ENCODE results near the gene HDGFL2. TPM values are rescaled to one million over a fixed set of nuclear protein-coding genes. Genes with fewer than 3 reads are reported as not detected.

Gene HDGFL2
- total and polyA plus RNA-seq, 10 donors, result 23.2 to 136 (median 28.3) TPM

DNA sequence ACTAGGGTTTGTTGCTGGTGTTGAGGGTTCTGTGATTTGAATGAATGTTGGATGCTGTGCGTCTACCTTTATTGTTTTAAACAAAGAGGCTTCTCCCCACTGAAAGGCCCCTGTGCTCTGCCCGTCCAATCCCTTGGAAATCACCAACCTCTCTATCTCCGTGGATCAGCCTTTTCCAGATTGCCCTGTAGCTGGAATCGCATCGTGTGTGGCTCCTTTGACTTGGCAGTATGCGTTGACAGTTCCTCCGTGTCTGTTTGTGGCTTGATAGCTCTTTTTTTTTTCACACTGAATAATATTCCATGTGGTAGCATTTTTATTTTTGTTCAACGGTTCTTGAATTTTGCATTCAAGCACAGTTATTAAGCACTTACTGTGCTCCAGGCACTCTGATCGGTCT lies 37.7 kb upstream of the HDGFL2 start:
- no peak for DNase-seq
- peaks cover 2 to 34% (median 24%) of the 10 kb centered on the region in 6 donors for H3K4me1 ChIP-seq
- TF ChIP-seq, protein P1, sequence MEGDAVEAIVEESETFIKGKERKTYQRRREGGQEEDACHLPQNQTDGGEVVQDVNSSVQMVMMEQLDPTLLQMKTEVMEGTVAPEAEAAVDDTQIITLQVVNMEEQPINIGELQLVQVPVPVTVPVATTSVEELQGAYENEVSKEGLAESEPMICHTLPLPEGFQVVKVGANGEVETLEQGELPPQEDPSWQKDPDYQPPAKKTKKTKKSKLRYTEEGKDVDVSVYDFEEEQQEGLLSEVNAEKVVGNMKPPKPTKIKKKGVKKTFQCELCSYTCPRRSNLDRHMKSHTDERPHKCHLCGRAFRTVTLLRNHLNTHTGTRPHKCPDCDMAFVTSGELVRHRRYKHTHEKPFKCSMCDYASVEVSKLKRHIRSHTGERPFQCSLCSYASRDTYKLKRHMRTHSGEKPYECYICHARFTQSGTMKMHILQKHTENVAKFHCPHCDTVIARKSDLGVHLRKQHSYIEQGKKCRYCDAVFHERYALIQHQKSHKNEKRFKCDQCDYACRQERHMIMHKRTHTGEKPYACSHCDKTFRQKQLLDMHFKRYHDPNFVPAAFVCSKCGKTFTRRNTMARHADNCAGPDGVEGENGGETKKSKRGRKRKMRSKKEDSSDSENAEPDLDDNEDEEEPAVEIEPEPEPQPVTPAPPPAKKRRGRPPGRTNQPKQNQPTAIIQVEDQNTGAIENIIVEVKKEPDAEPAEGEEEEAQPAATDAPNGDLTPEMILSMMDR (IDR thresholded peaks at IDR 0.05 in 8 of 11, conservative IDR thresholded peaks at IDR 0.05 in 3 of 11), result no peak
- TF ChIP-seq POLR2A (IDR thresholded peaks at IDR 0.05), result no peak
- H3K27ac ChIP-seq, result no peak overlapping the region
- WGBS, 5 donors, result 94 to 97% (median 94%) methylated on average over 9 of the region's 9 CpGs
- H3K36me3 ChIP-seq, result peaks cover 0 to 96% (median 21%) of the 10 kb centered on the region in 6 donors
- intact Hi-C loops (cut with DNase I; ENCODE audit: low total_unique reads), result no loop called here
- no peaks in the 10 kb centered on the region for H3K27me3 ChIP-seq (replicated peaks in 1 of 7)
- no peaks in the 10 kb centered on the region for H3K9me3 ChIP-seq
- H3K4me3 ChIP-seq, result no peak overlapping the region

DNA sequence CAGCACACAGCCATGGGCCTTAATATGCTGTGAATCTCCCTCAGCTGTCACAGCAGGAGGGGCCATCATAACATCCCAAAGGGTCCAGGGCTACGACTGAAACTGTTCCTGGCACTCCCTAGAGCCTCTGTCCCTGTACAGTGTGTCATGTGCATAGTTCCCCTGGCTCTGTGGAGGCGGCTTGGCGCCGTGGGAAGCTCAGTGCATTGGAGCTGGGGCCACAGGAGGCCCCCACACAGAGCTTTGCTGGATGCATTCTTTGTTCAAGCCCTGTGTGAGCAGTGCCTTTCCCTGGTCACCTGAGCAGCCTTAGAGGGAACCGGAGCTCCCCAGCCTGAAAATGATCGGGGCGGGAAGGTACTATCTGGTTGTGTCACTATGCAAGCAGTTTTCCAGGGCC lies 35.9 kb upstream of the HDGFL2 start:
- Histone ChIP-seq H3K4me1 (peaks cover 0 to 21% (median 16%) of the 10 kb centered on the region in 6 donors), H3K36me3 (peaks cover 0 to 96% (median 13%) of the 10 kb centered on the region in 6 donors), H3K27ac (no peak overlapping the region), H3K27me3 (replicated peaks in 1 of 7) (no peaks in the 10 kb centered on the region), H3K9me3 (no peaks in the 10 kb centered on the region), H3K4me3 (no peak overlapping the region)
- DNase-seq, result no peak
- intact Hi-C loops (cut with DNase I; ENCODE audit: low total_unique reads), result no loop called here
- 91 to 96% (median 93%) methylated on average over 7 of the region's 7 CpGs for WGBS, 5 donors
- TF ChIP-seq, protein P1 (IDR thresholded peaks at IDR 0.05 in 8 of 11, conservative IDR thresholded peaks at IDR 0.05 in 3 of 11), result no peak

- no peaks in the 10 kb centered on the region for H3K9me3 ChIP-seq
- no peaks in the 10 kb centered on the region for H3K27me3 ChIP-seq (replicated peaks in 1 of 7)
- no peak for DNase-seq
- H3K27ac ChIP-seq, result no peak overlapping the region
- WGBS, 5 donors, result 96 to 100% (median 97%) methylated on average over 10 of the region's 10 CpGs
- peaks cover 0 to 87% (median 13%) of the 10 kb centered on the region in 6 donors for H3K36me3 ChIP-seq
- H3K4me3 ChIP-seq, result no peak overlapping the region
- TF ChIP-seq, protein P1 (IDR thresholded peaks at IDR 0.05 in 8 of 11, conservative IDR thresholded peaks at IDR 0.05 in 3 of 11), result no peak
- TF ChIP-seq POLR2A (IDR thresholded peaks at IDR 0.05) (no peak), POLR2AphosphoS5 (IDR thresholded peaks at IDR 0.05) (no peak)
- peaks cover 0 to 12% (median 8%) of the 10 kb centered on the region in 6 donors for H3K4me1 ChIP-seq
- intact Hi-C loops (cut with DNase I; ENCODE audit: low total_unique reads), result no loop called here
Measured at GRCh38 chr19:4437103-4437502, 35.0 kb upstream of the HDGFL2 start.

DNA sequence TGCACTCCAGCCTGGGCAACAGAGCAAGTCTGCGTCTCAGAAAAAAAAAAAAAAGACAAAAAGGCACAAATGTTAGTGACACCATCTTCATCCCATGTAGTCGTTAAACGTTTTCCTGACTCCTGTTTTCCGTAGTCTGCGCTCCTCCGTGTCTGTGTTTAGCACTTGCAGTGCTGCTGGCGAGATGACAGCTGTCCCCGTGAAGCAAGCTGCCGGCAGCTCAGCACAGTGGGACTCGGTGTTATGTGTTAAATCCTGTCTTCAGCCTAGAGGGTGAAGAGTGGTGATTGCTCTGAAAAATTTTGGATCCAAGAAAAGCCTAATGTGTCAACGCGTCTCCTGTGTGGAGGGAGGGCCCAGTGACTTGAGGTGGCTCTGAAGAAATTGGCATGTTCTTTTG lies 32.9 kb upstream of the HDGFL2 start:
- TF ChIP-seq POLR2AphosphoS5 (IDR thresholded peaks at IDR 0.05) (no peak), POLR2A (IDR thresholded peaks at IDR 0.05) (no peak)
- 89 to 94% (median 93%) methylated on average over 12 of the region's 12 CpGs for WGBS, 5 donors
- no peak for DNase-seq
- no peak overlapping the region for H3K27ac ChIP-seq
- H3K9me3 ChIP-seq, result no peaks in the 10 kb centered on the region
- no peak overlapping the region for H3K4me3 ChIP-seq
- H3K36me3 ChIP-seq, result peaks cover 0 to 81% (median 11%) of the 10 kb centered on the region in 6 donors
- intact Hi-C loops (cut with DNase I; ENCODE audit: low total_unique reads), result no loop called here
- no peaks in the 10 kb centered on the region for H3K27me3 ChIP-seq (replicated peaks in 1 of 7)
- H3K4me1 ChIP-seq, result peaks cover 0 to 10% (median 3%) of the 10 kb centered on the region in 6 donors

All from spleen (tissue), 11 donors.